ENCODE measurements around the gene TSPY4.
"Not testable (repeated sequence)": the region's sequence is repeated elsewhere in the genome, so short reads cannot be mapped to it uniquely, and the experiment has no call there.

The TSPY4 gene, protein sequence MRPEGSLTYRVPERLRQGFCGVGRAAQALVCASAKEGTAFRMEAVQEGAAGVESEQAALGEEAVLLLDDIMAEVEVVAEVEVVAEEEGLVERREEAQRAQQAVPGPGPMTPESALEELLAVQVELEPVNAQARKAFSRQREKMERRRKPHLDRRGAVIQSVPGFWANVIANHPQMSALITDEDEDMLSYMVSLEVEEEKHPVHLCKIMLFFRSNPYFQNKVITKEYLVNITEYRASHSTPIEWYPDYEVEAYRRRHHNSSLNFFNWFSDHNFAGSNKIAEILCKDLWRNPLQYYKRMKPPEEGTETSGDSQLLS

DNA sequence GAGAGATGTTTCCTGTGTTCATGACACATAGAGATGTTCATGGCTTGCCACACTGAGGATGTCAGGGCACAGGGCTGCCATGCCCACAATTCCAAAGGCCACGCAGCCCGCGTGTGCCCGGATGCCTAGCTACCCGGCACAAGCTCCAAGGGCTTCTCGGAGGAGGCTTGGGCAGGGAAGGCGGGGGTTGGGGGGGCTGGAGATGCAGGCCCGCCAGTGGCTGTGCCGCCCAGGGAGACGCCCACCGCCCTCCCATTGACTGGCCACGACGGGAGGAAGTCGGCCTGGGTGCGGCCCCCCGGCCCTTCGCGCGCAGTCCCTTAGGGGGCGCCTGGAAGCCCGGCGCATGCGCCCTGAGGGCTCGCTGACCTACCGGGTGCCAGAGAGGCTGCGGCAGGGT lies at the start of gene TSPY4:
TSPY4 (plus strand) TSS at position 301 of the 400 bp plus-strand sequence; CDS start at position 347, 46 bp downstream.
- not testable (repeated sequence) for DNase-seq

DNA sequence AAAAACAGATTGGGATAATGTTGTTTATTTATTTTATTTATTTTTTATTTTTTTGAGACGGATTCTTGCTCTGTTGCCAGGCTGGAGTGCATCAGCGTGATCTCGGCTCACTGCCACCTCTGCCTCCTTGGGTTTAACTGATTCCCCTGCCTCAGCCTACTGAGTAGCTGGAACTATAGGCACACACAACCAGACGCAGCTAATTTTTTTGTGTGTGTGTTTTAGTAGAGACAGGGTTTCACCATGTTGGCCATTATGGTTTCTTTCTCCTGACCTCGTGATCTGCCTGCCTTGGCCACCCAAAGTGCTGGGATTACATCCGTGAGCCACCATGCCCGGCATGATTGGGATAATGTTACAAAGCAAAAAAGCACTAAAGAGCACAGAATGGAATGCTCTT lies 16.3 kb upstream of the TSPY4 start:
- no peak for DNase-seq

DNA sequence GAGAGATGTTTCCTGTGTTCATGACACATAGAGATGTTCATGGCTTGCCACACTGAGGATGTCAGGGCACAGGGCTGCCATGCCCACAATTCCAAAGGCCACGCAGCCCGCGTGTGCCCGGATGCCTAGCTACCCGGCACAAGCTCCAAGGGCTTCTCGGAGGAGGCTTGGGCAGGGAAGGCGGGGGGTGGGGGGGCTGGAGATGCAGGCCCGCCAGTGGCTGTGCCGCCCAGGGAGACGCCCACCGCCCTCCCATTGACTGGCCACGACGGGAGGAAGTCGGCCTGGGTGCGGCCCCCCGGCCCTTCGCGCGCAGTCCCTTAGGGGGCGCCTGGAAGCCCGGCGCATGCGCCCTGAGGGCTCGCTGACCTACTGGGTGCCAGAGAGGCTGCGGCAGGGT lies 20.2 kb downstream of the TSPY4 start, which contains the start of gene TSPY8:
TSPY8 (plus strand) TSS at position 301 of the 400 bp plus-strand sequence; CDS start at position 347, 46 bp downstream.
- not testable (repeated sequence) for DNase-seq
